HTERT RPE-1 (cell line): ENCODE results near the gene CDC26.

ENCODE experiments used
- in situ Hi-C: fragments of 300-500 bp; cut with MboI; formaldehyde crosslinking; loops from 4 replicates; pipeline ENCODE4 v1.14.3; 2020; ENCODE audit warnings: low sequenced_read_pairs

CDC26 gene

GRCh38 chr9:113275157-113276131, at the start of gene CDC26, which contains the start of gene PRPF4:
TSS of gene CDC26 (minus strand) at chr9:113275572. CDS start at chr9:113272507, 3,065 bp downstream.
TSS of gene PRPF4 (plus strand) at chr9:113275658. CDS start at chr9:113275744, 86 bp downstream.
- in situ Hi-C loops = no loop called here

DNA sequence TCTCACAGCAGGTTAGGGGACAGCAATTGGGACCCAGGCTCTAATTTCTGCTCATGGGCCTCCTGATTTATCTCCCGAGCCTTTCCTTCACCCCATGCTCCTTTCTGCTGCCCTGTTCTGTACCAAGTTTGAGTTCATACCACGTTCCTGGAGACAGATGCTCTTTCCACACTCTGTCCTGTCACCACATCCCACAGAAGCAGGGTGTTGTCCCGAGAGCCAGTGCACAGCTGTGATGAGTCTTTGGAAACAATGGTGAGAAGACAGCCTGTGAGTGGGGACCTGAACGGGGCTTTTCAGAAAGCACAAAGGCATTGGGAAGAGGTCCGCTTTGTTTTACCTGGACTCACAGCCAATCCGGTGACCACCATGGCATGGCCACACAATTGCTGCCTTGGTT, 47.3 kb upstream of the CDC26 start:
- in situ Hi-C loops = no loop called here

DNA sequence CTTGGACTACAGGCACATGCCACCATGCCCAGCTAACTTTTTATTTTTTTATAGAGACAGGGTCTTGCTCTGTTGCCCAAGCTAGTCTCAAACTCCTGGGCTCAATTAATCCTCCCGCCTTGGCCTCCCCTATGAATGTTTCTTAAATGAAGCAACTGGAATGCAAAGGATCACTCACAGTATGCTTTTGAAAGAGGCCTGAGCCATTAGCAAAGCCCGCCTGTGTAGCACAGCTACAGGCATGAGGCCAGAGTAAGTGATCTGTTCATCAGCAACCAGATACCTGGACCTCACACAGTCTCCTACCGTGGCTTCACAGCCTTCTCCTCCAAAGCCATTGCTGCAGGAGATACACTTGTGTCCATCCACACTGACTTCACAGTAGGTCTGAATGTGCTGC, 44.7 kb upstream of the CDC26 start:
- in situ Hi-C loops = no loop called here

GRCh38 chr9:113319054-113319453, 43.7 kb upstream of the CDC26 start:
- in situ Hi-C loops = no loop called here

- in situ Hi-C loops = no loop called here
Observed at GRCh38 chr9:113317777-113318176, 42.4 kb upstream of the CDC26 start.

DNA sequence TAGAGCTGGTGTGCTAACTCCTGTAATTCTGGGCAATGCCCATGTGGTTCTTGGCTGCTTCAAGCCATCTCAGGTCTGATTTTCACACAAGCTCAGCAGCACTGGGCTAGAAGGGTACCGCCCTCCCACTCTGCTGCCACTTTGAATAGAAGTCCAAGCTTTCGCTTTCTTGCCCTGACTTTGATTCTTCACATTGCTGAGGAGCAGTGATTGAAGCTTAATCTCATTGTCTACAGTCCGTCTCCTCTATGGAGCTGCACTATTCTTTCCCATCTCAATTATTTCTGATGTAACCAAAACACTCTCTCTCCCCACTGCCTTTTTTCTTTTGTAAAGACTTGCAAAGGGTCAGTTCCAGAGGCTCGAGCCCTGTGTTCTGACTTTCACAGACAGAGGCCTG, 40.7 kb upstream of the CDC26 start:
- in situ Hi-C loops = no loop called here

GRCh38 chr9:113315231-113315630, 39.9 kb upstream of the CDC26 start:
- in situ Hi-C loops = no loop called here

DNA sequence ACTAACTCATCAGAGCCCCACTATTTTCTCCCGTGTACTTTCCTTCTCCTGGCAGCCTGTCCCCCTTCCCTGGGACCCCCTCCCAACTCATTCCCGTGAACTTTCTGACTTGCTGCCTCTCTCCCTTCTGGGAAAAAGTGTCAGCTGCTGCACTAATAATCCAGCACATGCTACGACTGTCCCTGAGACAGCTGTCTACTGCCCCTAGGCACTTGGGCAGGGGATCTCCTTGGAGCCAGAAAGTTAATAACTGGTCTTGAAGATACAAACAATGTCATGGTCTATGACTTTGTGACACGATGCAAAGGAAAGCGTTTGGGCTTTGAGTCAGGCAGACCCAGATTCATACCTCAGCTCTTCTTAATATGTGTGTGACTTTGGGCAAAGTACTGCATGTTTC, 37.9 kb upstream of the CDC26 start:
- in situ Hi-C loops = no loop called here

GRCh38 chr9:113311961-113312360, 36.6 kb upstream of the CDC26 start:
- in situ Hi-C loops = no loop called here

DNA sequence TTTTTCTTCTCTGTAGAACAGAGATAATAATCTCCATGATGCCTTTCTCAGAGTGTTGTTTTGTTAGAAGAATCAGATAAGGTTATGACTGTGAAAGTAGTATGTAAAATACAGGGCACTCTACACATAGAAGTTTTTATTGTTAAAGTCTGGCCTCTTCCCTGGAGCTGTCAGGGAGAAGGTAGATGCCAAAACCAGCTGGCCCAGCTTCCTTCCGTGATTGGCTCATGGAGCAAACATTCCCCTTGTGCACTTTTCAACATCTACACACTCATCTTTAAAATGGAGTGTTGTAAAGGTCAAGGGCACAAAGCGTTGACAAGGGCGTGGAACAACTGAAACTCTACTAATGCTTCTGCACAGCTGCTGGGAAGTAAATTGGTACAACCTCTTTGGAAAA, 35.2 kb upstream of the CDC26 start:
- in situ Hi-C loops = no loop called here

DNA sequence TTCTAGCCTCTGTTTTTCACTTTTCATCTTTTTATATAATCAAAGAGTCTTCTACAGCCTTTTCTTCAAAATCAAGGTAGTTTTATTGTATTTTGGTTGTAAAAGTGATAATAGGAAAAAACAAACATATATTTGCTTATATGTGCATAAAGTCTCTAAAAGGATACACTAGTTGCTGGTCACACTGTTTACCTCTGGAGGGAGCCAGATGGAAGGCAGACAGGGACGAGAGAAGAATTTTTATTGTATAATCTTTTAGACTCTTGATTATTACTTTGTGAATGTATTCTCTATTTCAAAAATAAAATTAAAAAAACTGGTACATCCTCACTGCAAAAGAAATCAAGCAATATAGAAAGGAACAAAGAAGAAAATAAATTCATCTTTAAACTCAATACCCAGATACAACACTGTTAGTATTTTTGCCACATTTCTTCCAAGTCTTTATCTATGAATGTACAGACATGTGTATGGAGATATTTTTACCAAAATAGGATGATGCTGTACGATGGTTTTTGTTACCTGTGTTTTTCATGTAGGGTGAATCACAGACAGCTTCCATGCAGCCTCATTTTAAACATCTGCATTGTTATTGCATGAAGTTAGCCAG, 33.9 kb upstream of the CDC26 start:
- in situ Hi-C loops = no loop called here

DNA sequence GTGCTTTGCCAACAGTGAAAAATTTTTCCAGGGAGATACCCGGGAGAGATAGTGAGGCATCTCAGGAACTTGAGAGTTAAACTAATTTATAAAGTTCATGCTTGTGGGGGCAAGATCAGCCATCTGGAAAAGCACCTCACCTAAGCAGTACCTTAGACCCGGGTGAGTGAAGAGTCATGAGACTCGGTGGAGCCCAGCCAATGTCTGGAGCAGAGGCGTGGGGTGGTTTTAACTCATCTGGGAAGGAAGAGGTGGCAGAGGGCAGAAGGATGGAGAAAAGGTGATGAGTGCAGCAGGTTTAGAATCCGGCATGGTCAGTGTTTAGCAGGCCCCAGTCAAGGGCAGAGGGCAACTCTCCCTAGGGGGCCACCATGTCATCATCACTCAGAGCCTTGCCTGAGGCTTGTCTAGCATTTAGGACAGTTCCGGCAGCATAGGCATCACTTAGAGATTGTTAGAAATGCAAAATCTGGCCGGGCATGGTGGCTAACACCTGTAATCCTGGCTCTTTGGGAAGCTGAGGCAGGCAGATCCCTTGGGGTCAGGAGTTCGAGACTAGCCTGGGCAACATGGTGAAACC, 32.1 kb upstream of the CDC26 start:
- in situ Hi-C loops = no loop called here

- in situ Hi-C loops = no loop called here
Observed at GRCh38 chr9:113306566-113306965, 31.2 kb upstream of the CDC26 start.

DNA sequence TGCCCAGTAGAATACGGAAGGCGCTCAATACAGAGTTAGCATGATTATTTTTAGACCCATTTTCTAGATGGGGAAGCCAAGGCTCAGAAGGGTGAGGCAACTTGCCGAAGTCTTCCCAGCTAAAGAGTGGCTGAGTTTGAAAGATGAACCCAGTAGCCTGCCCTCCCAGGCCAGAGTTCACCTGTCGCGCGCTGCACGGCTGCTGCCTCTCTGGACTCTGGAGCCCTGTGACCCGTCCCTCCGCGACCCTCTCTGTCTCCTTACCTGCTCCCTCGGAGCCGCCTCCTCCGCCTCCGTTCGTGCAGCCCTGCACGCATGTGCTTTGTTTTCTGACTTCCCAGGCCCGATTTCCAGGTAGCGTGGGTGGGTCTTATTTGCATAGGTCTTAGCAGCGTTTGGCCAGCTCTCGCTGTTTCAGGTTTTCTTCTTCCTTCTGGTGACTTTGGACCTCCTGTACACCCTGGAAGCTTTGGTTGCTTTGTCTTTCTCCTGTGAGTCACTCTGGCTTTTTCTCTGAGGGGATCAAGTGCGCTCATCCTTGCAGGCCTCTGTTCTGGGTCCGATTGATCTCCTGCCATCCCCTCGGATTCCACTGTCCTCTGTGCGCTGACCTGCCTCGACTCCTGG, 27.5 kb upstream of the CDC26 start, which contains the start of gene RNF183:
Gene RNF183, minus strand, starts transcription at position 585 of the 627 bp plus-strand sequence. CDS start 5,192 bp downstream, outside the sequence.
- in situ Hi-C loops = no loop called here

- in situ Hi-C loops = no loop called here
Observed at GRCh38 chr9:113301548-113301947, 26.2 kb upstream of the CDC26 start.

GRCh38 chr9:113299800-113300292, 24.5 kb upstream of the CDC26 start:
- in situ Hi-C loops = no loop called here

DNA sequence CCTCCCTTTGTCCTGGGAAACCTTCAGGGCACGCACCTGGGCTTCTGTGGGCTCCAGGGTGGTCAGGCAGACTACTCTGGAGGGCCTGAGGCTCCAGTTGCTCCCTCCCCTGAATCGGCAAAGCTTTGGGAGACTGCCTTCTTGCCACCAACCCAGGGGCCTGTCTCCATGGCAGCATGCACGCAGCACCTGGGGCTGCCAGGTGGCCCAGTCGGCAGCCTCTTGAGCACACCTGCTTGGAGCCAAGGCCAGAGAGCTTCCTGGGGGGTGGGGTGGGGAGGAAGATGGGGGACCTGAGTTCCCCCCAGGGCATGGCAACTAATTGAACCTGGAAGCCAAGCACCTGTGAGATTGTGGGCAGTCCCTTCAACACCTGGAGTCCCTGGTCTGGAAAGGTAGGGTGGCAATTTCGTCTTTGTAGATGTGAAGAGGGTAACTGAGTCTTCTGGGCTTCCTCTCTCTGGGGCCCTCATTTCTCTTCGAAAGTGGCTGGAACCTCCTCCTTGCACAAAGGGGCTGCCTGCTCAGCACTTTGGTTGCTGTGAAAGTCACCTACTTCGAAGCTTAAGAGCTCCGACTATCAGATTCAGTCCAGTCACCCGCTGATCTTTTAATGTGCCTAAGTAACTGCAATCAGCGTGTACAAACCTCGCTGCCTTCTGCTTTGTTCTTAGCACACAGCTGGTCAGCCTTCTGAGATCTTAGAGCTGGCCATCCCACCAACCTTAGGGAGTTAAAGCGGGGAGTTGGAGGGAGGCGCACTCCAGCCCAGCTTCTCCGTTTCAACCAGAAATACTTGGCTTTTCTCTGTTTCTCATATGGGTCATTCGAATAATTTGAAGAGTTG, 23.8 kb upstream of the CDC26 start:
- in situ Hi-C loops = no loop called here

GRCh38 chr9:113298311-113298710, 22.9 kb upstream of the CDC26 start:
- in situ Hi-C loops = no loop called here

DNA sequence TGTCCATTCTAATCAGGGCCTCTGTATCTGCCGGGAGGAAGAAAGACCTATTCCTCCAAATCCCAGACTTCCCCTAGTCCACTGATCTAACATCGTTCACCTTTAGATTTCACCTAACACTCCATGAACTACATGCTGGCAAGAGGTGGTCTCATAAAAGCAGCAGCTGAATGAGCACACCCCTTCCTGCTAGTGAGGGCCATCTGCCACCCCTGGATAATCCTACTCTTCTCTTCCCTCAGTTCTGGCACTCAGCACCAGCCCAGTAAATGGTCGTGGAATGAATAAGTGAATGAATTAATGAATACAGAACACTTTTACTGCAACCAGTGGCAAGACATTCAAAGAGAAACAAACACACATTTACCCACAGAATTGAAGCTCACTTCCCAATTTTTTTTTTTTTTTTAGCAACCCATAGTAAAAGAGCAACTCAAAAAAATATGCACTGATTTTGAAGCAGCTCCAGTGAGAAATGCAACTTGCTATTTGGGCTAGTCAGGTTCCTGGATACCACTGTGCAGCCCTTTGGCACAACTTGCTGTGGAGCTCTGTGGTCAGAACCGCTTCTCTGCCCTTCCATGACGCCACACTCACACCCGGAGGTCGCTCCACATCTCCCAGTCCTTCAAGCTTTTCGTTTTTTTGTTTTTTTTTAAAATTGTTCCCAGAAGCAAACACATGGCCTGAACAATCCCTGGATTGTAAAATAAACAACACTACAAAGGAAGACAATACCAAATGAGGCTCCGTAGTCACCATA, 21.6 kb upstream of the CDC26 start:
- in situ Hi-C loops = no loop called here
